HepG2 (cell line): ENCODE measurements around the gene MICAL3. TPM values are rescaled to one million over a fixed set of nuclear protein-coding genes. Genes with fewer than 3 reads are reported as not detected.

ENCODE experiments used
- ATAC-seq: fragments of 200-7000 bp; cut with Tn5 transposase; 3 replicates; pipeline ENCODE4 v1.9.1; 2020; ENCODE audit warnings: mild to moderate bottlenecking, moderate library complexity
- BruUV-seq: library from RNA; stranded (reverse); fragments of 400-500 nt; replicated peaks from 2 replicates; lab custom pipeline; 2021; lab: Mats Ljungman, UMichigan
- CTCF ChIA-PET: fragments of 300-600 bp; formaldehyde crosslinking; extraction: SDS; loops from one replicate; lab custom pipeline; 2021; ENCODE audit warnings: low total read pairs, inconsistent platforms, low intra/inter-chr PET ratio; lab: Yijun Ruan, JAX
- POLR2A ChIA-PET: fragments of 350-600 bp; sonication (Branson Sonifier 250); formaldehyde crosslinking; loops from one replicate; lab custom pipeline; 2020; ENCODE audit warnings: antibody characterized with exemption, inconsistent platforms; lab: Yijun Ruan, JAX
- DNase-seq: peaks from one replicate; pipeline ENCODE4 v3.0.0-alpha.2; 2015; ENCODE audit warnings: low spot score
- FAIRE-seq: peaks from 3 replicates; lab custom pipeline; 2011; peaks lifted over from hg19 to GRCh38; lab: Jason Lieb, UNC
- H2AFZ ChIP-seq: one replicate; pipeline ENCODE4 v1.6.1; 2011; ENCODE audit warnings: low read length, inconsistent platforms
- H3K27ac ChIP-seq: fragments of 300-600 bp; 3 replicates; pipeline ENCODE4 v1.8.0; 2011; ENCODE audit warnings: mixed run types, mild to moderate bottlenecking, mixed read lengths, low read length, inconsistent platforms; ENCODE audit not compliant: insufficient read depth; ENCODE audit errors: extremely low read length
- H3K27me3 ChIP-seq, 2 experiments: fragments of 200-600 bp in 1 of 2; 2 replicates in 1 of 2; 3 replicates in 1 of 2; pipeline versions ENCODE4 v1.6.0 to v1.8.0; 2011; ENCODE audit warnings: low read length in 2 of 2, mild to moderate bottlenecking in 2 of 2, moderate library complexity in 2 of 2, inconsistent platforms in 1 of 2; ENCODE audit not compliant: insufficient read depth in 2 of 2, control insufficient read depth in 1 of 2
- H3K36me3 ChIP-seq, 2 experiments: fragments of 200-600 bp in 1 of 2; replicated peaks in 1 of 2; 2 replicates in 1 of 2; 3 replicates in 1 of 2; pipeline versions ENCODE4 v1.5.1 to v1.8.0; 2011; ENCODE audit warnings: low read length in 2 of 2, inconsistent platforms in 1 of 2; ENCODE audit not compliant: insufficient read depth in 2 of 2, control insufficient read depth in 1 of 2
- H3K4me1 ChIP-seq: 2 replicates; pipeline ENCODE4 v1.5.1; 2012; ENCODE audit warnings: low read length, inconsistent platforms; ENCODE audit not compliant: insufficient read depth
- H3K4me2 ChIP-seq: 2 replicates; pipeline ENCODE4 v1.6.0; 2011; ENCODE audit warnings: low read depth, low read length, inconsistent platforms
- H3K4me3 ChIP-seq, 3 experiments: fragments of 200-600 bp in 1 of 3; sonication (generic), shearing (Covaris generic) in 1 of 3; replicated peaks in 1 of 3; 2 replicates each; pipeline ENCODE4 v1.5.1; 2011 to 2016; ENCODE audit warnings: low read length in 3 of 3, inconsistent platforms in 2 of 3, low read depth in 2 of 3, mild to moderate bottlenecking in 2 of 3, control low read depth in 1 of 3, mixed read lengths in 1 of 3; ENCODE audit not compliant: insufficient read depth in 1 of 3
- H3K79me2 ChIP-seq: one replicate; pipeline ENCODE4 v1.6.1; 2011; ENCODE audit warnings: low read length, inconsistent platforms; ENCODE audit not compliant: insufficient read depth
- H3K9ac ChIP-seq: 2 replicates; pipeline ENCODE4 v1.6.0; 2011; ENCODE audit warnings: mild to moderate bottlenecking, low read depth, low read length, inconsistent platforms; ENCODE audit not compliant: insufficient read depth
- H3K9me3 ChIP-seq: 2 replicates; pipeline ENCODE4 v1.5.1; 2012; ENCODE audit warnings: mild to moderate bottlenecking, low read length
- H4K20me1 ChIP-seq: 2 replicates; pipeline ENCODE4 v1.6.0; 2011; ENCODE audit warnings: inconsistent platforms, mild to moderate bottlenecking, low read length, moderate library complexity; ENCODE audit not compliant: insufficient read depth
- NCOA1 ChIP-seq: sonication (generic); formaldehyde crosslinking; IDR thresholded peaks from 2 replicates; pipeline ENCODE4 v1.9.0; 2021; ENCODE audit warnings: missing genetic modification reagents
- RFX1 ChIP-seq: fragments of 450-650 bp; IDR thresholded peaks from 2 replicates; pipeline ENCODE4 v1.6.1; 2017
- THAP11 ChIP-seq: IDR thresholded peaks from 2 replicates; pipeline ENCODE4 v1.6.1; 2016; ENCODE audit warnings: missing biosample characterization, missing genetic modification reagents
- ZBTB8A ChIP-seq: sonication (generic); formaldehyde crosslinking; IDR thresholded peaks from 2 replicates; pipeline ENCODE4 v1.4.0; 2020; ENCODE audit warnings: mild to moderate bottlenecking, low read depth, missing genetic modification reagents, borderline replicate concordance
- ZKSCAN5 ChIP-seq: sonication (generic); formaldehyde crosslinking; IDR thresholded peaks from 2 replicates; pipeline ENCODE4 v1.5.1; 2020; ENCODE audit warnings: mild to moderate bottlenecking, missing genetic modification reagents
- ZNF383 ChIP-seq: sonication (generic); formaldehyde crosslinking; IDR thresholded peaks from 2 replicates; pipeline ENCODE4 v1.4.0; 2020; ENCODE audit warnings: missing genetic modification reagents, mild to moderate bottlenecking, borderline replicate concordance
- ZNF660 ChIP-seq: sonication (generic); formaldehyde crosslinking; IDR thresholded peaks from 2 replicates; pipeline ENCODE4 v1.5.1; 2020; ENCODE audit warnings: mild to moderate bottlenecking, low read depth, missing genetic modification reagents, borderline replicate concordance
- WGBS: methylation state at CpG from one replicate; pipeline ENCODE4 v1.1.6; 2017; ENCODE audit warnings: low lambda C conversion rate; 5-methylcytosine and 5-hydroxymethylcytosine counted together
- in situ Hi-C: cut with HindIII; loops from 2 replicates; pipeline ENCODE4 v1.10.0; 2017; ENCODE audit warnings: low pct_unique_long_range_greater_than_20kb; ENCODE audit not compliant: extremely low pct_ligation_motif_present
- intact Hi-C: fragments of 100-400 bp; cut with micrococcal nuclease; formaldehyde crosslinking; loops from one replicate; pipeline ENCODE4 v1.10.0; 2022; ENCODE audit not compliant: unreplicated experiment
- polyA plus RNA-seq, 8 experiments: library from polyadenylated mRNA; depleted of rRNA in 3 of 8; stranded (reverse) in 7 of 8; unstranded in 1 of 8; fragments of >200 nt; fragmentation: Illumina TruSeq in 4 of 8; extraction: Trizol in 4 of 8; gene quantifications; 2 replicates each; pipeline versions ENCODE4 v1.2.1 to v1.2.3, GENCODE V29; 2011 to 2016; ENCODE audit warnings: low read depth in 4 of 8, missing spikeins in 1 of 8, mixed read lengths in 1 of 8; ENCODE audit not compliant: insufficient read depth in 1 of 8
- total RNA-seq, 5 experiments: library from RNA; depleted of rRNA; stranded (reverse); fragments of >200 nt; fragmentation: Illumina TruSeq; extraction: Trizol; gene quantifications; 2 replicates each; pipeline ENCODE4 v1.2.3, GENCODE V29; 2016; ENCODE audit warnings: low read depth in 1 of 5
- TF ChIP-seq, protein P1 (sequence below): sonication (generic); formaldehyde crosslinking; IDR thresholded peaks from 2 replicates; pipeline ENCODE4 v1.8.0; 2022; ENCODE audit warnings: missing genetic modification reagents, mild to moderate bottlenecking, borderline replicate concordance
- TF ChIP-seq, protein P2 (sequence below): sonication (generic); formaldehyde crosslinking; IDR thresholded peaks from 2 replicates; pipeline ENCODE4 v1.5.0; 2020; ENCODE audit warnings: mild to moderate bottlenecking, missing genetic modification reagents
- TF ChIP-seq, protein P3 (sequence below): IDR thresholded peaks from 2 replicates; pipeline ENCODE4 v1.6.1; 2016; ENCODE audit warnings: missing compliant biosample characterization, missing genetic modification reagents, borderline replicate concordance

Gene MICAL3
- total and polyA plus RNA-seq, 2 of the 13 experiments (the other 11 are each of a cell fraction or from before 2014, with no cell fraction given): 5.3 to 12.5 TPM

DNA sequence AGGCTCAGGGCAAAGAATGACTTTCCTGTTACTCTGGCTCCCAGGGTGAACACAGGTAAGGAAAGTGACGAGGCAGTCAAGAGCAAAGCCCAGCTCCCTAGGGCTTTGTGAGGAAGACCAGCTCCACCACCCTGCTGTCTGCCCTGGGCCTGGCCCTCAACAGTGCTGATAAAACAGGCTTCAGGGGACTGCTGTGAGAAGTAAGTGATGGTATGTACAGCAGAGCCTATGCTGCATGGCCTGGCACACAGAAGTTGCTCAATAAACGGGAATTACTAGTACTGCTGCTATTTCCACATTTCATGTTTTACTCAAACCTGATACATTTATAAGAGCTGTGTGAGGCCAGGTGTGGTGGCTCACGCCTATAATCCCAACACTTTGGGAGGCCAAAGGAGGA lies 50.3 kb downstream of the MICAL3 start:
- Histone ChIP-seq H3K9ac (no peak overlapping the region), H3K79me2 (peaks cover 76% of the 10 kb centered on the region), H3K4me1 (peaks cover 61% of the 10 kb centered on the region), H4K20me1 (no peaks in the 10 kb centered on the region), H3K4me3 (no peak overlapping the region), H3K4me2 (no peak overlapping the region), H3K9me3 (no peaks in the 10 kb centered on the region), H3K27me3 (no peaks in the 10 kb centered on the region), H2AFZ (no peak overlapping the region), H3K36me3 (no peaks in the 10 kb centered on the region), H3K27ac (peak overlapping the region; percentile 80)
- POLR2A ChIA-PET: no interaction called here
- no peak for TF ChIP-seq RFX1
- no peak for TF ChIP-seq THAP11 (CRISPR knock-in tag)
- TF ChIP-seq, protein P1, sequence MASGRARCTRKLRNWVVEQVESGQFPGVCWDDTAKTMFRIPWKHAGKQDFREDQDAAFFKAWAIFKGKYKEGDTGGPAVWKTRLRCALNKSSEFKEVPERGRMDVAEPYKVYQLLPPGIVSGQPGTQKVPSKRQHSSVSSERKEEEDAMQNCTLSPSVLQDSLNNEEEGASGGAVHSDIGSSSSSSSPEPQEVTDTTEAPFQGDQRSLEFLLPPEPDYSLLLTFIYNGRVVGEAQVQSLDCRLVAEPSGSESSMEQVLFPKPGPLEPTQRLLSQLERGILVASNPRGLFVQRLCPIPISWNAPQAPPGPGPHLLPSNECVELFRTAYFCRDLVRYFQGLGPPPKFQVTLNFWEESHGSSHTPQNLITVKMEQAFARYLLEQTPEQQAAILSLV (CRISPR knock-in tag): no peak
- TF ChIP-seq, protein P2, sequence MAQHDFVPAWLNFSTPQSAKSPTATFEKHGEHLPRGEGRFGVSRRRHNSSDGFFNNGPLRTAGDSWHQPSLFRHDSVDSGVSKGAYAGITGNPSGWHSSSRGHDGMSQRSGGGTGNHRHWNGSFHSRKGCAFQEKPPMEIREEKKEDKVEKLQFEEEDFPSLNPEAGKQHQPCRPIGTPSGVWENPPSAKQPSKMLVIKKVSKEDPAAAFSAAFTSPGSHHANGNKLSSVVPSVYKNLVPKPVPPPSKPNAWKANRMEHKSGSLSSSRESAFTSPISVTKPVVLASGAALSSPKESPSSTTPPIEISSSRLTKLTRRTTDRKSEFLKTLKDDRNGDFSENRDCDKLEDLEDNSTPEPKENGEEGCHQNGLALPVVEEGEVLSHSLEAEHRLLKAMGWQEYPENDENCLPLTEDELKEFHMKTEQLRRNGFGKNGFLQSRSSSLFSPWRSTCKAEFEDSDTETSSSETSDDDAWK (CRISPR knock-in tag): no peak
- TF ChIP-seq, protein P3, sequence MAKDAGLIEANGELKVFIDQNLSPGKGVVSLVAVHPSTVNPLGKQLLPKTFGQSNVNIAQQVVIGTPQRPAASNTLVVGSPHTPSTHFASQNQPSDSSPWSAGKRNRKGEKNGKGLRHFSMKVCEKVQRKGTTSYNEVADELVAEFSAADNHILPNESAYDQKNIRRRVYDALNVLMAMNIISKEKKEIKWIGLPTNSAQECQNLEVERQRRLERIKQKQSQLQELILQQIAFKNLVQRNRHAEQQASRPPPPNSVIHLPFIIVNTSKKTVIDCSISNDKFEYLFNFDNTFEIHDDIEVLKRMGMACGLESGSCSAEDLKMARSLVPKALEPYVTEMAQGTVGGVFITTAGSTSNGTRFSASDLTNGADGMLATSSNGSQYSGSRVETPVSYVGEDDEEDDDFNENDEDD: no peak
- TF ChIP-seq ZKSCAN5 (CRISPR knock-in tag): no peak
- no peak for TF ChIP-seq NCOA1 (CRISPR knock-in tag)
- TF ChIP-seq ZNF660 (CRISPR knock-in tag): no peak
- no peak for TF ChIP-seq ZNF383 (CRISPR knock-in tag)
- no peak for TF ChIP-seq ZBTB8A (CRISPR knock-in tag)
- BruUV-seq: no TSS peak
- in situ Hi-C loops: no loop called here
- peak; percentile 7; the same call in 1 of the 3 replicates for ATAC-seq
- no peak for FAIRE-seq
- 82% methylated on average over 3 of the region's 3 CpGs for WGBS
- DNase-seq: no peak
- CTCF ChIA-PET: no interaction called here
- intact Hi-C loops: loop anchor here (1.0 kb wide), 1 partner anchor 26 kb away; no protein-coding TSS in a partner anchor
